ENCODE results near the gene LHX3. TPM values are rescaled to one million over a fixed set of nuclear protein-coding genes. Genes with fewer than 3 reads are reported as not detected.

The LHX3 gene
- total and polyA plus RNA-seq, 2 of the 4 experiments (the other 2 are of a cell fraction), result not detected

- no peak overlapping the region for H2AK9ac ChIP-seq (replicated peaks; ENCODE audit: low read depth, low read length, poor library complexity)
- no peak overlapping the region for H2AFZ ChIP-seq (replicated peaks; ENCODE audit: low read length, poor library complexity)
- no peaks in the 10 kb centered on the region for H4K20me1 ChIP-seq (ENCODE audit: insufficient read depth, low read length)
- CTCF ChIA-PET, result interaction anchor here (0.6 kb wide), 1 partner anchor 1413 kb away, joined by 3 read pairs; no protein-coding TSS in a partner anchor
- no peak overlapping the region for H2BK120ac ChIP-seq (ENCODE audit: low read depth, low read length)
- H3K9ac ChIP-seq (ENCODE audit: low read depth, low read length), result no peak overlapping the region
- no peak overlapping the region for H4K91ac ChIP-seq (ENCODE audit: insufficient read depth, low read depth, low read length)
- H3K79me1 ChIP-seq (ENCODE audit: low read depth in 1 of 2, low read length in 2 of 2), result no peaks in the 10 kb centered on the region
- H3K18ac ChIP-seq (ENCODE audit: low read depth, low read length), result no peak overlapping the region
- ATAC-seq (ENCODE audit: low read depth), result no peak
- H3K4me3 ChIP-seq (ENCODE audit: insufficient read depth, low read depth, low read length), result no peak overlapping the region
- H3K56ac ChIP-seq (ENCODE audit: extremely low read depth, insufficient read depth, low read length), result no peak overlapping the region
- in situ Hi-C loops (cut with MboI; ENCODE audit: low sequenced_read_pairs) (no loop called here), dilution Hi-C loops (cut with HindIII; ENCODE audit: low sequenced_read_pairs, unreplicated experiment) (no loop called here), intact Hi-C loops (cut with micrococcal nuclease) (no loop called here)
- H3K9me1 ChIP-seq (ENCODE audit: insufficient read depth, low read length), result no peaks in the 10 kb centered on the region
- H2BK15ac ChIP-seq (ENCODE audit: low read depth, low read length), result no peak overlapping the region
- peaks cover 50% of the 10 kb centered on the region for H3K27me3 ChIP-seq (ENCODE audit: control insufficient read depth, insufficient read depth, low read length)
- H3K4me1 ChIP-seq (ENCODE audit: control insufficient read depth, insufficient read depth, low read length), result no peaks in the 10 kb centered on the region
- TF ChIP-seq USF2 (IDR thresholded peaks at IDR 0.05; ENCODE audit: low read depth, low read length) (no peak), MAZ (IDR thresholded peaks at IDR 0.05; ENCODE audit: borderline replicate concordance, low read depth, low read length) (no peak), BHLHE40 (IDR thresholded peaks at IDR 0.05; ENCODE audit: low read depth, low read length) (no peak), SMC3 (IDR thresholded peaks at IDR 0.05; ENCODE audit: low read depth, low read length) (no peak), RCOR1 (IDR thresholded peaks at IDR 0.05; ENCODE audit: insufficient replicate concordance, low read length) (no peak), POLR2A (IDR thresholded peaks at IDR 0.05; ENCODE audit: low read depth, low read length) (no peak)
- no peak overlapping the region for H3K14ac ChIP-seq (replicated peaks; ENCODE audit: low read depth, low read length)
- H3K36me3 ChIP-seq (ENCODE audit: control insufficient read depth, insufficient read depth, low read length), result no peaks in the 10 kb centered on the region
- H3K27ac ChIP-seq (ENCODE audit: insufficient read depth, low read length), result no peak overlapping the region
- H2BK20ac ChIP-seq (ENCODE audit: low read depth, low read length), result no peak overlapping the region
- H3K4ac ChIP-seq (ENCODE audit: low read depth, low read length), result no peak overlapping the region
- no peak overlapping the region for H4K8ac ChIP-seq (ENCODE audit: low read depth in 2 of 2, low read length in 2 of 2)
- no peak overlapping the region for H2BK5ac ChIP-seq (ENCODE audit: low read depth, low read length, poor library complexity, severe bottlenecking)
- DNase-seq, result no peak
- BruUV-seq (replicated peaks), result no TSS peak
- H2AK5ac ChIP-seq (ENCODE audit: low read depth, low read length), result no peak overlapping the region
- no peaks in the 10 kb centered on the region for H3K9me3 ChIP-seq (ENCODE audit: control insufficient read depth, insufficient read depth, low read length)
- 58% methylated on average over 5 of the region's 22 CpGs; no CpG with 5 or more reads in 1 of the 2 experiments for WGBS, 2 experiments (ENCODE audit: extremely low coverage in 2 of 2, insufficient read length in 1 of 2)
- no peak overlapping the region for H3K4me2 ChIP-seq (ENCODE audit: low read depth, low read length)
- POLR2A ChIA-PET (ENCODE audit: unreplicated experiment), result no interaction called here
- H4K5ac ChIP-seq (ENCODE audit: low read depth, low read length), result no peak overlapping the region
- H3K23ac ChIP-seq (ENCODE audit: low read depth, low read length), result no peak overlapping the region
These were observed 57.7 kb downstream of the LHX3 start for GRCh38 chr9:136147038-136147889.

Other genes starting within 250 kb of the LHX3 start
- 25.3 and 33.6 TPM in 2 replicates for gene UBAC1, start 243.8 kb downstream of the LHX3 start, total RNA-seq (2012; rRNA removed)
- gene UBAC1, start 243.8 kb downstream of the LHX3 start, polyA plus RNA-seq (2012; rRNA removed), result 33.9 and 36.4 TPM in 2 replicates
- 7.9 and 11.1 TPM in 2 replicates for gene NACC2, start 109.8 kb downstream of the LHX3 start, total RNA-seq (2012; rRNA removed)
- gene NACC2, start 109.8 kb downstream of the LHX3 start, polyA plus RNA-seq (2012; rRNA removed), result 19.0 and 21.2 TPM in 2 replicates
- gene TMEM250, start 86.3 kb downstream of the LHX3 start, total RNA-seq (2012; rRNA removed), result 12.5 and 14.0 TPM in 2 replicates
- 17.5 and 18.6 TPM in 2 replicates for gene TMEM250, start 86.3 kb downstream of the LHX3 start, polyA plus RNA-seq (2012; rRNA removed)
- gene QSOX2, start 40.7 kb upstream of the LHX3 start, total RNA-seq (2012; rRNA removed), result 5.0 and 5.9 TPM in 2 replicates
- gene QSOX2, start 40.7 kb upstream of the LHX3 start, polyA plus RNA-seq (2012; rRNA removed), result 12.7 and 12.9 TPM in 2 replicates
- gene CCDC187, start 99.0 kb upstream of the LHX3 start, total RNA-seq (2012; rRNA removed), result not detected in 2 replicates
- gene CCDC187, start 99.0 kb upstream of the LHX3 start, polyA plus RNA-seq (2012; rRNA removed), result not detected in 2 replicates
- gene GPSM1, start 122.4 kb upstream of the LHX3 start, total RNA-seq (2012; rRNA removed), result 28.7 and 29.7 TPM in 2 replicates
- gene GPSM1, start 122.4 kb upstream of the LHX3 start, polyA plus RNA-seq (2012; rRNA removed), result 71.2 and 91.4 TPM in 2 replicates
- gene DNLZ, start 158.6 kb upstream of the LHX3 start, total RNA-seq (2012; rRNA removed), result 2.0 and 6.1 TPM in 2 replicates
- gene DNLZ, start 158.6 kb upstream of the LHX3 start, polyA plus RNA-seq (2012; rRNA removed), result 11.4 and 20.3 TPM in 2 replicates
- 0.36 and 1.1 TPM in 2 replicates for gene CARD9, start 168.5 kb upstream of the LHX3 start, total RNA-seq (2012; rRNA removed)
- gene CARD9, start 168.5 kb upstream of the LHX3 start, polyA plus RNA-seq (2012; rRNA removed), result 1.5 and 1.9 TPM in 2 replicates
- gene SNAPC4, start 195.0 kb upstream of the LHX3 start, total RNA-seq (2012; rRNA removed), result 2.5 and 3.1 TPM in 2 replicates
- gene SNAPC4, start 195.0 kb upstream of the LHX3 start, polyA plus RNA-seq (2012; rRNA removed), result 6.5 and 7.6 TPM in 2 replicates
- gene ENTR1, start 205.5 kb upstream of the LHX3 start, total RNA-seq (2012; rRNA removed), result 14.5 and 17.2 TPM in 2 replicates
- gene ENTR1, start 205.5 kb upstream of the LHX3 start, polyA plus RNA-seq (2012; rRNA removed), result 34.9 and 37.3 TPM in 2 replicates
- gene PMPCA, start 205.5 kb upstream of the LHX3 start, total RNA-seq (2012; rRNA removed), result 62.6 and 86.7 TPM in 2 replicates
- gene PMPCA, start 205.5 kb upstream of the LHX3 start, polyA plus RNA-seq (2012; rRNA removed), result 95.8 and 102 TPM in 2 replicates
- gene INPP5E, start 234.7 kb upstream of the LHX3 start, total RNA-seq (2012; rRNA removed), result 1.6 and 1.9 TPM in 2 replicates
- gene INPP5E, start 234.7 kb upstream of the LHX3 start, polyA plus RNA-seq (2012; rRNA removed), result 9.4 and 11.0 TPM in 2 replicates

All from IMR-90 (cell line).